Stimulated activated CD8-positive, alpha-beta memory T cell treated with anti-CD3 and anti-CD28 coated beads, Interleukin-12 subunit alpha, Interleukin-12 subunit beta, amount 100 ng/mL, for 4 hours (primary cell): Measurements from ENCODE around the gene NUMA1.

Source experiments
- DNase-seq: peaks from one replicate; pipeline ENCODE4 v3.0.0-alpha.2; 2020; ENCODE audit warnings: low read depth

NUMA1 gene, protein sequence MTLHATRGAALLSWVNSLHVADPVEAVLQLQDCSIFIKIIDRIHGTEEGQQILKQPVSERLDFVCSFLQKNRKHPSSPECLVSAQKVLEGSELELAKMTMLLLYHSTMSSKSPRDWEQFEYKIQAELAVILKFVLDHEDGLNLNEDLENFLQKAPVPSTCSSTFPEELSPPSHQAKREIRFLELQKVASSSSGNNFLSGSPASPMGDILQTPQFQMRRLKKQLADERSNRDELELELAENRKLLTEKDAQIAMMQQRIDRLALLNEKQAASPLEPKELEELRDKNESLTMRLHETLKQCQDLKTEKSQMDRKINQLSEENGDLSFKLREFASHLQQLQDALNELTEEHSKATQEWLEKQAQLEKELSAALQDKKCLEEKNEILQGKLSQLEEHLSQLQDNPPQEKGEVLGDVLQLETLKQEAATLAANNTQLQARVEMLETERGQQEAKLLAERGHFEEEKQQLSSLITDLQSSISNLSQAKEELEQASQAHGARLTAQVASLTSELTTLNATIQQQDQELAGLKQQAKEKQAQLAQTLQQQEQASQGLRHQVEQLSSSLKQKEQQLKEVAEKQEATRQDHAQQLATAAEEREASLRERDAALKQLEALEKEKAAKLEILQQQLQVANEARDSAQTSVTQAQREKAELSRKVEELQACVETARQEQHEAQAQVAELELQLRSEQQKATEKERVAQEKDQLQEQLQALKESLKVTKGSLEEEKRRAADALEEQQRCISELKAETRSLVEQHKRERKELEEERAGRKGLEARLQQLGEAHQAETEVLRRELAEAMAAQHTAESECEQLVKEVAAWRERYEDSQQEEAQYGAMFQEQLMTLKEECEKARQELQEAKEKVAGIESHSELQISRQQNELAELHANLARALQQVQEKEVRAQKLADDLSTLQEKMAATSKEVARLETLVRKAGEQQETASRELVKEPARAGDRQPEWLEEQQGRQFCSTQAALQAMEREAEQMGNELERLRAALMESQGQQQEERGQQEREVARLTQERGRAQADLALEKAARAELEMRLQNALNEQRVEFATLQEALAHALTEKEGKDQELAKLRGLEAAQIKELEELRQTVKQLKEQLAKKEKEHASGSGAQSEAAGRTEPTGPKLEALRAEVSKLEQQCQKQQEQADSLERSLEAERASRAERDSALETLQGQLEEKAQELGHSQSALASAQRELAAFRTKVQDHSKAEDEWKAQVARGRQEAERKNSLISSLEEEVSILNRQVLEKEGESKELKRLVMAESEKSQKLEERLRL (N-terminal part only)

GRCh38 chr11:72080326-72081183 is at the start of gene NUMA1, which contains the start of gene LRRC51:
Gene NUMA1 (minus strand): TSS chr11:72080542. CDS start chr11:72035943, 44,599 bp downstream.
Gene LRRC51 (plus strand): TSS chr11:72080850. CDS start chr11:72089084, 8,234 bp downstream.
- peak; percentile 96 for DNase-seq

DNA sequence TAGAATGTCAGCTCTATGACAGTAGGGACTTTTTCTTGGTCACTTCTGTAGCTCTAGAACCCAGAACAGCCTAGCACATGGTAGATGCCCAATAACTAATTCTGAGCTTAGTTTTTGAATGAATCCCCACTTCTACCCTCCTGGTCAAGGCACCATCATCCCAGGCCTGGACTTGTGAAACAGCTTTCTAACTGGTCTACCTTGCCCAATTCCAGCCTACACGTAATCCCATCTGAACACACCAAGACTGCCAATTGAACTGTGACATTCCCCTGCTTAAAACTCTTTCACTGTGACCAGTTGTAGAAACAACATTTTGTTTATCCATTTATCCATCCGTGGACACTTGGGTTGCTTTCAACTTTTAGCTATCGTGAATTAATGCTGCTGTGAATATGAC is 49.0 kb upstream of the NUMA1 start:
- DNase-seq = no peak

GRCh38 chr11:72127923-72128322 is 47.6 kb upstream of the NUMA1 start:
- DNase-seq = no peak

- no peak for DNase-seq
Observed at GRCh38 chr11:72125956-72126355, 45.6 kb upstream of the NUMA1 start.

- no peak for DNase-seq
Observed at GRCh38 chr11:72124046-72124445, 43.7 kb upstream of the NUMA1 start.

GRCh38 chr11:72123117-72123653 is 42.8 kb upstream of the NUMA1 start:
- no peak for DNase-seq

DNA sequence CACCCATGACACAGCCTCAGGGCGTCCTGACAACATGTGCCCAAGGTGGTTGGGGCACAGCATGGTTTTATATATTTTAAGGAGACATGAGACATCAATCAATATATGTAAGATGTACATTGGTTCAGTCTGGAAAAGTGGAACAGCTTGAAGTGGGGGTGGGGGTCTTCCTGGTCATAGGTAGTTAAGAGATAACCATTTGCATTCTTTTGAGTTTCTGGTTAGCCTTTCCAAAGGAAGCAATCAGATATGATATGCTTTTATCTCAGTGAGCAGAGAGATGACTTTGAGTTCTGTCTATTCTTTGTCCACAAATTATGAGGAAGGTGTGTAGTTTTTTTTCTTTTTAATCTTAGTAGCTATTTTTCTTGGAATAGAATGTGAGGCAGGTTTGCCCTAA is 42.3 kb upstream of the NUMA1 start:
- DNase-seq = no peak

DNA sequence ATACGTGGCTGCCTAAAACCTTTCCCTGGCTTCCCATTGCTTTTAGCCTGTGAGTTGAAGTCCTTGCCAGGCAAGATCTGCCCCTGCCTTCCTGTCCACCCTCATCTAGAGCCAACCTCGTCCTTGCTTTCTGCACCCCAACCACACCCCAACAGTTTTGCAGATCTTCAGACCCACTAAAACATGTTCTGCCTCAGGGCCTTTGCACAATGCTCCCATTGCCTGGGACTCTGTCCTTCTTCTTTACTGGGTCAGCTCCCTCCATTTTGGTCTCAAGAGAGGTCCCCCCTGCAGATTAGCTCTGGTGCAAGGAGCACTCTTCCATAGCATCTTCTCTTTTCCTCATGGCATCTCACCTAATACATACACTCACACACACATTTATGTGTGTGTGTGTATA is 40.6 kb upstream of the NUMA1 start:
- no peak for DNase-seq

DNA sequence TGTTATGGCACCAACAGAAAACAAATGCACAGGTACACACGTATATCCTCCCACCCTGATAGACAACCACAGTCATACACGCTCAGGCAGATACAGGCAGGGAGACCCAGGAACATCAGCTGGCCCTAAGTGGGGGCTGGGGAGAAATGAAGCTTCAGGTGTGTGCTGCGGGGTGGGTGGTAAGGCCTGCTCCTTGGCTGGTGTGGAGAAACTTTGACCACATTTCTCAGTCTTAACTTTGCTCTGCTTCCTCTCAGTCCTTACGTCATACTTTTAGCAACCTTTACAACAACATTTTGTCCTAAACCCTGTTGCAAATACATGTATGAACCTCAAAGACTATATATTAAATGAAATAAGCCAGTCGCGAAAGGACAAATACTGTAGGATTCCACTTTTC is 38.9 kb upstream of the NUMA1 start:
- DNase-seq = no peak

GRCh38 chr11:72116019-72116755 is 35.8 kb upstream of the NUMA1 start:
- no peak for DNase-seq

DNA sequence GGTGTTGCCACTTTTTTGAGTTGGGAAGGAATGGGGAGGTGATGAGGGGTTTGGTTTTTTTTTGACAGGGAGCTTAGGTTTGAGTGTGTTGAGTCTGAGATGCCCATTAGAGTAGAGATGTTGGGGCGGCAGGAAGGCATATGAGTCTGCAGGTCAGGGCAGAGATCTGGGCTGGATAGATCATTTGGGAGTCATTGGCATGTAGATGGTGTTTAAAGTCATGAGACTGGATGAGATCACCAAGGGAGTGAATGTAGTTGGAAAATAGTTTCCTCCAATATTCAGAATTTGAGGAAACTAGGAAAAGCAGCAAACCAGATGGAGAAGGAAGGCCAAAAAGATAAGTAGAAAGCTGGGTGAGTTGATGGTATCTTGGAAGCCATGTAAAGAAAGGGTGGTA is 34.2 kb upstream of the NUMA1 start:
- DNase-seq = no peak

DNA sequence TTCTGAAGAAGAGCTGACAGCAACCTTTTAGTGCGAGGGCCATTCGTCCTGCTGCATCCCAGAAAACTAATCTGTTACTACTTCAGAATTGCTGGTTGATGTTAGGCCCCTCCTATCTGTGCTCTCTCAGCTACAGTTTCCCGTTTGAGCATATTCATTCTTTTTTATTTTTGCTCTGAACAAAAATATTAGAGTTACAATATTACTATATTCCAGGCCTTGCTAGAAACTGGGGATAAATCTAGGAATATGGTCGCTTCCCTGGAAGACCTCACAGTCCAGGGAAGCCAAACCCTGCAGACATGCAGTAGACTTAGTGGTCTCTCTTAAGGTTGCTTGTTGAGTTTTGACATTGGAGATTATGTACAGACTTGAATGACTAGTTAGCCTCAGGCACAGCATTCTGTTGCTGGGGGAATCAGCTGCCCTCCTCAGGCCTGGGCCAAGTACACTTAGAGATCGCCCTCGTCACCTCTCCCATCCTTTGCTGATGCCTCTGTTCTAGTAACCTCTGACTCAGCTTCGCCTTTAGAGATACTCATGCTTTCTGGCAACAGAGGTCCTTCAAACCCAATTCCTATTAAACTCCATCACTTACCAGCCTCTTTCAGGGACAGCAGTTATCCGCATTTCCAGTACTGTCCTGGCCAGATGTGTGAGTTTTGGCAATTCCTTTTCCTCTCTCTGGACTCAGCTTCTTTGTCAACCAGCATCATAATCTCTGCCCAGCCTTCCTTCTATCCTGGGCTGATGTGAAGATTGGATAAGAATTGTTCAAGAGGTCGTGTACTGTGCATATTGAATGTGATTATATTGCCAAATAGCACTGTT is 32.9 kb upstream of the NUMA1 start:
- no peak for DNase-seq

DNA sequence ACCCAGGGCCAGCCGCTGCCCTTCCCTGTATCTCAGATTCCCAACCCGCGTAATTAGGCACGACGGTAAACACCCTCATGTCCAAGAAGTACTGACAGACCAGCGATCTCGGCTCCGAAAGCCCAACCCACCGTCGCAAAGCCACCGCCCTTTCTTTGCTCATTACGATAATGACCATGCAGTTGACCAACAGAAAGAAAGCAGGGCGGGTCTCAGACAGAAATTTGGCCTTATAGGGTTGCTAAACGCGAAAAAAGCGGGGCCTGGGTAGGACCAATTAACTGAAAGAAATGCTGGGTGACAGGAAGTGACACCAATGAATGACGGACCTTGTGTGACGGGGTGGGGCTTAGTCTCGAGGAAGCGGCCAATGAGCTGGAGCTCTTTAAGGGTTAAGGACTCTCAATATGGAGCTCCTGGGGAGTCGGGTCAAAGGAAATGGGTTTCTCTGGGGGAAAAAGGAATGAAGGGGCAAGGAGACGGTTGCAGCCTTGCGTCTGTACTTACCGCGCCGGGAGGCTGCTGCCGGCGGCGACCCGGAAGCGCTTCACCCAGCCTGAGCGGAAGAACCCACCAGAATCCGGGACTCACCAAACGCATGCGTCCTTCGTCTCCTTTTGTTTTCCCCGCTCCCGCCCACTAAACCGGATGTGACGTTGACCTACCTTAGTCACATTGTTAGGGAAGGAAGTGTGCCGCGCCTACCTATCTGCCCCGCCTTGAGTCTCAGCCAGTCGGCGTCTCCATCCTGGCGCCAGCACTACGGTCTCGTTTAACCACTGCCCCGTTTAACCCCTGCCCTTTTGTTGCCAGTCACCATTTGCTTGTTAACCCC is 32.0 kb upstream of the NUMA1 start, which contains the start of gene ANAPC15:
Gene ANAPC15, minus strand, starts transcription at position 553 of the 835 bp plus-strand sequence. CDS start 1,419 bp downstream, outside the sequence.
- DNase-seq = peak; percentile 97

DNA sequence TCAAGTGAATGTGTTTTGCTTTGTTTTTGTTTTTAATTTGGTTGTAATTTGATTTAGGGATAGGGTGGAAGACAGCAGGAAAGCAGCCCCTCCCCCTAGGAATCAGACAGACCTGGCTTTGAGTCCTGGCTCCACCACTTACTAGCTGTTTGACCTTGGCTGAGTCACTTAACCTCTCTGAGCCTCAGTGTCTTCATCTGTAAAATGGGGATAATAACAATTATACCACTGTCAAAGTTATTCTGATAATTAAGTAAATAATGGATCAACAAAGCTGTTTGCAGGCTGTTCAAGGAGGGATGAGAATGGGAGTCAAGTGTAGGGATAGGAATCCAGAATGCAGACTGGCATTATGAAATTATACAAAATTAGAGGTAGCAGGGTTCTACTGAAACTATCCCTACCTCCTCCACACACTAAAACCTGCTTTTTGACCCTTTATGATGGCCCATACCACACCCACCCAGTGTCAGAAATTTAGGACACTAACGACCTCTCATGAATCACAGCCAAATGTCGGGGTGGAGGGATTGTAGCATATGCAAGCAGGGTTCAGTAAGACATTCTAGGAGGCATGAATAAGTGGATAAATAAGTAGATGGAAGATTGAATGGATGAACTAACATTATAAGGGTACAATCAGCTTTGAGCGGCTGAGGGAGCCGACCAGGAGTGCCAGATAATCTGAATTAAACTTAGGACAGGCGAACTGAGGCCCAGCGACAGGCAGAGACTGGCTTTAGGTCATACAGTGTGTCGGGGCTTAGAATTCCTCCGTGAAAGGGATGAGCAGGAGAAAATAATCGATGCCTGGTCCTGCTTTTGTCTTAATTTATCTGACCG is 31.2 kb upstream of the NUMA1 start:
- no peak for DNase-seq

- no peak for DNase-seq
Observed at GRCh38 chr11:72105888-72106287, 25.5 kb upstream of the NUMA1 start, which contains the start of gene TOMT. Gene TOMT (plus strand): TSS chr11:72105924. CDS start chr11:72105952, 28 bp downstream.

DNA sequence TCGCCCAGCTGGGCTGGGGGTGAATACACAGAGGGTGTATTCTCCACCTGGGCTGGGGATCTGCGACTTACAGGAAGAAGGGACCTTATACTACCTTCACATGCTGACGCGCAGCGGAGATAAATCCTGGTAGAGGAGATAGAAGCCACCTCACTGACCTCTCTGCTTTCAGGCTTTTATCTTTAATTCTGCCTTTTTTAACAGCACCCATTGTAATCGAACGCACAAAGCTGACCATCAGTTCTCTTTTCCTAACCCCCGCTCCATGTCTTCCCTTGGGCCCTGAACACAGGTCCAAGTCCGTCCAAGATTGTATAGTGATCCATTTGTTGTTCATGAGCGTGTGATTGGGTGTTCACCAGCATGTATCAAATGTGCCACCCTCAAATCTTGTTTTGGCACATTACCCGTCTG is 23.4 kb upstream of the NUMA1 start:
- no peak for DNase-seq
